ENCODE data around the gene SDF2.
"Not testable (repeated sequence)": the region's sequence is repeated elsewhere in the genome, so short reads cannot be mapped to it uniquely, and the experiment has no call there.

Gene SDF2

GRCh38 chr17:28624148-28624547 lies 37.6 kb downstream of the SDF2 start:
- no peak for DNase-seq

GRCh38 chr17:28623696-28624095 lies 38.0 kb downstream of the SDF2 start:
- DNase-seq: no peak

GRCh38 chr17:28622186-28622585 lies 39.5 kb downstream of the SDF2 start:
- DNase-seq: no peak

- DNase-seq: no peak
These were observed 41.7 kb downstream of the SDF2 start for GRCh38 chr17:28620010-28620409.

- DNase-seq: no peak
These were observed 43.2 kb downstream of the SDF2 start for GRCh38 chr17:28618464-28618863.

- DNase-seq: no peak
These were observed 45.4 kb downstream of the SDF2 start for GRCh38 chr17:28616281-28616680.

GRCh38 chr17:28615260-28615940 lies 46.3 kb downstream of the SDF2 start:
- DNase-seq: no peak

- no peak for DNase-seq
These were observed 47.8 kb downstream of the SDF2 start, which contains the start of gene RSKR for GRCh38 chr17:28613931-28614381. Gene RSKR (minus strand): TSS chr17:28614185. CDS start chr17:28614161, 24 bp downstream.

GRCh38 chr17:28612936-28613872 lies 48.5 kb downstream of the SDF2 start:
- DNase-seq: peak; percentile 44

- no peak for DNase-seq
These were observed 49.2 kb downstream of the SDF2 start for GRCh38 chr17:28612531-28612930.

- no peak for DNase-seq
These were observed 51.3 kb downstream of the SDF2 start for GRCh38 chr17:28610376-28610775.

- DNase-seq: not testable (repeated sequence)
These were observed 57.7 kb downstream of the SDF2 start for GRCh38 chr17:28604031-28604430.

GRCh38 chr17:28599311-28600184 lies 62.2 kb downstream of the SDF2 start:
- DNase-seq: peak; percentile 92

GRCh38 chr17:28598799-28599310 lies 62.9 kb downstream of the SDF2 start, which contains the start of gene SPAG5:
Gene SPAG5 (minus strand): TSS chr17:28599025. CDS start chr17:28598946, 79 bp downstream.
- DNase-seq: peak; percentile 94

- DNase-seq: peak; percentile 11
These were observed 63.3 kb downstream of the SDF2 start for GRCh38 chr17:28598389-28598788.

Data from EL (cell line).